Motor neuron (in vitro differentiated cells): ENCODE data around the gene FOXL3. TPM values are rescaled to one million over a fixed set of nuclear protein-coding genes. Genes with fewer than 3 reads are reported as not detected.

ENCODE experiments used
- ATAC-seq, 8 experiments: fragments of 200-7000 bp; cut with Tn5 transposase; replicated peaks in 6 of 8; 2 replicates each; pipeline ENCODE4 v1.8.0; 2021; ENCODE audit warnings: mild to moderate bottlenecking in 8 of 8, moderate library complexity in 8 of 8
- H3K27ac ChIP-seq, 2 donors: fragments of 250-450 bp; sonication (Bioruptor Pico); 2 replicates each; pipeline ENCODE4 v1.9.0; 2021; ENCODE audit warnings: antibody characterized with exemption in 2 of 2, mild to moderate bottlenecking in 2 of 2, moderate library complexity in 1 of 2
- H3K4me1 ChIP-seq, 2 donors: fragments of 250-450 bp; sonication (Bioruptor Pico); replicated peaks in 1 of 2; 2 replicates each; pipeline ENCODE4 v1.6.1; 2021; ENCODE audit warnings: antibody characterized with exemption in 2 of 2, mild to moderate bottlenecking in 2 of 2, moderate library complexity in 1 of 2
- H3K4me3 ChIP-seq, 5 donors: fragments of 250-450 bp; sonication (Bioruptor Pico); 2 replicates each; pipeline ENCODE4 v1.9.0; 2021; ENCODE audit warnings: antibody characterized with exemption in 5 of 5, mild to moderate bottlenecking in 5 of 5, moderate library complexity in 4 of 5
- WGBS, 10 experiments: fragments of 450-650 bp; shearing (Covaris generic); methylation state at CpG; one replicate each; pipeline ENCODE4 v1.0.0; 2022; 5-methylcytosine and 5-hydroxymethylcytosine counted together
- in situ Hi-C, 9 experiments: fragments of 400-800 bp; cut with MboI; loops; one replicate each; pipeline ENCODE4 v1.15.0; 2021; ENCODE audit warnings: low sequenced_read_pairs in 9 of 9, low pct_unique_long_range_greater_than_20kb in 2 of 9; ENCODE audit not compliant: unreplicated experiment in 9 of 9
- total RNA-seq, 8 experiments: library from RNA; unstranded; fragments of 300-600 nt; gene quantifications; 2 replicates each; pipeline versions ENCODE4 v1.2.3 to v1.2.4, GENCODE V29; 2022

Gene FOXL3
- total RNA-seq, 8 experiments from 2014 or later = not detected

DNA sequence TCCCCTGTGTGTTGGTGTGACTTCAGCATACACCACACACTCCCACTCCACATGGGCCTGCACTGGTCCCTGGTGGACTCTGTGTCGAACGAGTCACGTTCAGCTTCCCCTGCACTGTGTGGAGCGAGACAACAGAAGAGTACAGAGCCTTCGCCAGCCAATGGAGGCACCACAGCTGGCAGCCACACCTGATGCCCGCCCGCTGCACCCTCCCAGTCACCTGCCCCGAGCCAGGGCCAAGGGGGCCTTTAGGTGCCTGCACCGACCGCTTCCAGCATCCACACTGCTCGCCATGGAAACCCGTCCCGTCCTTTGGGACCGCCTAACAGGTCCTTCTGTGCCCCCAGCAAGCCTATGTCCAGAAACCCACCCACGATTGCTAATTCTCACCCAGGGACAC is 9.2 kb downstream of the FOXL3 start:
- in situ Hi-C loops = no loop called here
- H3K4me3 ChIP-seq = no peak overlapping the region
- H3K4me1 ChIP-seq = no peaks in the 10 kb centered on the region
- WGBS, 10 experiments = 30 to 100% (median 91%) methylated on average over 1 to 4 of the region's 15 CpGs; no CpG with 5 or more reads in 4 of the 10 experiments
- no peak for ATAC-seq
- H3K27ac ChIP-seq = no peak overlapping the region

DNA sequence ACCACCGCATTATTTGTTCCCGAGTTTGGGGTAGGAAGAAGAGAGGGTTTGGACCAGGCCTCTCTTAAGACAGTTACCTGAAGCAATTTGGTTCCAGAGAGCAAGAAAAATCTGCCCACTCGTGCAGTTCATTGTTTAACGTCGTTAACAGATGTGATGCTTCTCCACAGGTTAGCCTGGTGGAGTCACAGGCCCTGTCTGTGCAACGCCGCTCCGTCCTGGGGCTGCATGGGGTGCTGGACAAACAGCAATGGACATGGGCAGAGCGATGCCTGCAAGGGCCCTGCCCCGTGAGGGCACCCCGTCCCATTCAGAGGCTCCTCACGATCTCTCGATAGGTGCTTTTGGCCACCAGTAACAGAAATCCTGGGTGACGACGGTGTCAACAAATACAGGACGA is 9.7 kb downstream of the FOXL3 start:
- Histone ChIP-seq H3K4me3 (no peak overlapping the region), H3K27ac (no peak overlapping the region), H3K4me1 (no peaks in the 10 kb centered on the region)
- in situ Hi-C loops = no loop called here
- 69 to 100% (median 91%) methylated on average over 1 to 13 of the region's 16 CpGs; no CpG with 5 or more reads in 4 of the 10 experiments for WGBS, 10 experiments
- ATAC-seq = no peak

DNA sequence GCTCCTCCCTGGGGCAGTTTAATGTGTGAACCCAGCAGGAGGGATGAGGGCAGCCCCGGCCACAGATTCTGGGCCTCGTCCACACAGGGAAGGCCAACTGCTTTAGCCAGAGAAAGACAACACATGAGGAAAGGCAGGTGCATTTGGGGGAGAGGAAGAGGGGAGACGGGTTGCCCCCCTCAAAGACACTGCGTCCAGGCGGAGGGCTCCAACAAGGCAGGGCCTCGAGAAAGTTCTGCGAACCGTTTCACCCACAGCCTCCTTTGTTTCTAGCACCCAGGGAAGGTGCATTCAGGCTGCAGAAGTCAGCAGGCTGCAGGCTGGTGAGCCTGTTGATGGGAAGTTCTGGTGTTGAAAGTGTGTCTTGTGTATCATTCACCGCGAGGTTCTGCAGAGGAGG is 10.1 kb downstream of the FOXL3 start:
- Histone ChIP-seq H3K4me1 (no peaks in the 10 kb centered on the region), H3K27ac (no peak overlapping the region), H3K4me3 (no peak overlapping the region)
- in situ Hi-C loops = no loop called here
- no peak for ATAC-seq
- 53 to 92% (median 80%) methylated on average over 2 to 4 of the region's 10 CpGs; no CpG with 5 or more reads in 5 of the 10 experiments for WGBS, 10 experiments

DNA sequence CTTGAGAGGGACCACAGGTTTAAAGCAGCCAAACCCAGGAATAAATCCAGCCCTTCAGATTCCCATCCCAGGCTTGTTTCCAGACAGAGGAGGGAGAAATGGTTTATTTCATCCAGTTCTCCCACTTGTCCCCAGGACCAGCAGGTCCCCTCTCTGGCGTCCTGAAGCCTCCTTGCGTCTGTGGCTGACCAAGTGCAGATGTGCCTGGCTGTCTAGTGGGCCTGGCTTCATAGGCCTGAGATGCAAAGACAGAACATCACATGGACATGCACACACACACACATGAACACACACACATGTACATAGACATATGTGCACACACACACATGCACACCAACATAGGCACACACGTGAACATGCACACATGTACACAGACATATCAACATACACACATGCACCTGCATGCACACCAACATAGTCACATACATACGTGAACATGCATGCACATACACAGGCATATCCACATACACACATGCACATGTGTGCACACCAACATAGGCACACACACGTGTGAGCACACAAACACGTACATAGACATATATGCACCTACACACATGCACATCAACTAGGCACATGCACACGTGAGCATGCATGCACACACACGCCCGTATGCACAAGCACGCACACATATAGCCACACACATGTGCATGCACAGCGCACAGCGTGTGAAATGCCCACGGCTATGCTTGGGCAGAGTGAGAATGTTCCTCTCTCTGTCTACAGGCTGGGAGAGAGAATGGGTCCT is 10.7 kb downstream of the FOXL3 start:
- no peaks in the 10 kb centered on the region for H3K4me1 ChIP-seq
- ATAC-seq = no peak
- no peak overlapping the region for H3K4me3 ChIP-seq
- in situ Hi-C loops = no loop called here
- no peak overlapping the region for H3K27ac ChIP-seq
- 50 to 100% (median 97%) methylated on average over 1 to 7 of the region's 13 CpGs; no CpG with 5 or more reads in 4 of the 10 experiments for WGBS, 10 experiments

DNA sequence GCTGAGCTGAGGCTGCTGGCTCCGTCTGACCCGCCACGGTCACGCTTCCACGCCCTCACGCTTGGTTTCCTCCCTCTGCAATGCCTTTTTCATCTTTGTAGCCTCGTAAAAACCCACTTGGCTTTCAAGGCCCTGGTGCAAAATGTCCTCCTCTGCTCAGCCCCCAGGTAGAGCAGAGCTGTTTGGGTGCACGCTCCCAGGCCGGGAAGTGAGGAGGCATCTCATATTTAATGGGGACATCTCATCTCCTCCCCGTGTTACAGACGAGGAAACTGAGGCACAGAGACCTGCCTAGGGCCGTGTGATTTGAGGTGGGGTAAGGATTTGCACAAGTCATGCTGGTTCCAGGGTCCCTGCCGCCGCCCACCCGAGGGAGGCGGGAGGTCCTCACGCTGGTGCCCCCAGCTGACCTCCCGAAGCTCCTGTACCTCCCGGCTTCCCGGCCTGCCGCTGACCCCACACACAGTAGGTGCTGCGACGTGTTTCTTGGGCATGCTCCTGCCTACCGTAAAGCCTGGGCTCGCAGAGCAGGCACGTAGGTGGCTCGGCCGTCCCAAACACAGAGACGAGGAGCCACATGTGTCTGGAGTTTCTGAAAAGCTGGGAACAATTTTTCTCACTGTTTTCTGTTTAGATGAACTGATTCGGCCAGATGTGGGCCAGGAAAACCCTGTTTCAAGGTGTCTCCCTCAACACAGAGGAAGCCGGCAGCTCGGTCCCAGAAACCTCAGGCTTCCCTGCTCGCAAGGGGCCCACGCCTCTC is 11.5 kb downstream of the FOXL3 start:
- Histone ChIP-seq H3K27ac (no peak overlapping the region), H3K4me3 (no peak overlapping the region), H3K4me1 (no peaks in the 10 kb centered on the region)
- no peak for ATAC-seq
- WGBS, 10 experiments = 55 to 94% (median 85%) methylated on average over 3 to 8 of the region's 34 CpGs; no CpG with 5 or more reads in 6 of the 10 experiments
- in situ Hi-C loops = no loop called here

DNA sequence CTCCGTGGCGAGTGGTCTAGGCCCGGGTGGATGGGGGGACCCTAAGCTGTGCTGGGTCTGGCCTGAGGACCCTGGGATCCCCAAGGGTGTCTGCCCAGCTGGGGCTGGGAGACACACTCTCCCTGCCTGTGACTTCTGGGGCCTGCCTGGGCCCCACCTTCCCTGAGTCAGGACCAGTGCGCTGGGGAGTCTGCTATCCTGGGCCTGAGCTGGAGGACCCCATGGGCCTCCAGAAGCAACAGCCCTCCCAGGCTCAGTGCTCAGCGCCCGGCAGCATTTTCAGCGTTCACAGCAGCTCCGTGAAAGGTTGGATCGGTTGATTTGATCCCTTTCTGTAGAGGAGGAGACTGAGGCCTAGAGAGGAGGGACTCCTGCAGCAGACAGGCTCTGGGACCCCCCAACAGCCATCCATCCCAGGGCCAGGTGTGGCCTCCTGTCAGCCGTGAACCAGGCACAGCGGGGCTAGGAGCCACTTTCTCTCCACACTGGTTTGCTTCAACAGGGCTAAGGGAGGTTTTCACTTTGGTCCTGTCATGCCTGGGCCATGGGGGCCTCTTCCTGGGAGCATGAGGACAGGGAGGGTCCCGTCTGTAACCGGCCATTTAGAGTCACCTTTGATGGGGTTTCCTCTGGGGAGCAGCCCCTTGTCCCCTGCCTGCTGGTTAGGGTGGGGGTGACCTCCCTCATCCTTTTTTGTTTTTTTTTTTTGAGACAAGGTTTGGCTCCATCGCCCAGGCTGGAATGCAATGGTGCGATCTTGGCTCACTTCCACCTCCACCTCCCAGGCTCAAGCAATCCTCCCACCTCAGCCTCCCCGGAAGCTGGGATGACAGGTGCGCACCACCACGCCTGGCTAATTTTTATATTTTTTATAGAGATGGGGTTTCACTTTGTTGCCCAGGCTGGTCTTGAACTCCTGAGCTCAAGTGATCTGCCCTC is 12.4 kb downstream of the FOXL3 start:
- no peak for ATAC-seq
- no peak overlapping the region for H3K4me3 ChIP-seq
- no peaks in the 10 kb centered on the region for H3K4me1 ChIP-seq
- in situ Hi-C loops = no loop called here
- H3K27ac ChIP-seq = no peak overlapping the region
- 50 to 90% (median 64%) methylated on average over 5 to 12 of the region's 18 CpGs; no CpG with 5 or more reads in 7 of the 10 experiments for WGBS, 10 experiments

DNA sequence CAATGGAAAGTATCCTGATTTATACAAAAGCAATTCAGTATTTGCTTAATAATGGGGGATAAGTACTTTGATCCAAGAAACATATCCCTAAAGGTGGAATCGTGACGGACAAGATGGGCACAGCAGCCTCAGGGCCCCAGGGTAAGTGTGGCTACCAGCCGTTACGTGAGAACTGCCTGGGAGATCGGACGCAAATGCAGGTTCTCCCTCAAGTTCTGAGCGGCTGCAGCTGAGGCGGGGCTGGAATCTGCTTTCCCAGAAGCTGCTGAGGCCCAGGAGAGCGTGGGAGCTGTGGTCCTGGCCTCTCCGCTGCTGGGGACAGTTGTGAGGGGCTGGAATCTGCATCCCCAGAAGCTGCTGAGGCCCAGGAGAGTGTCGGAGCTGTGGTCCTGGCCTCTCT is 13.5 kb downstream of the FOXL3 start:
- Histone ChIP-seq H3K27ac (no peak overlapping the region), H3K4me1 (no peaks in the 10 kb centered on the region), H3K4me3 (no peak overlapping the region)
- in situ Hi-C loops = no loop called here
- 59 to 100% (median 80%) methylated on average over 1 to 6 of the region's 11 CpGs; no CpG with 5 or more reads in 5 of the 10 experiments for WGBS, 10 experiments
- no peak for ATAC-seq

DNA sequence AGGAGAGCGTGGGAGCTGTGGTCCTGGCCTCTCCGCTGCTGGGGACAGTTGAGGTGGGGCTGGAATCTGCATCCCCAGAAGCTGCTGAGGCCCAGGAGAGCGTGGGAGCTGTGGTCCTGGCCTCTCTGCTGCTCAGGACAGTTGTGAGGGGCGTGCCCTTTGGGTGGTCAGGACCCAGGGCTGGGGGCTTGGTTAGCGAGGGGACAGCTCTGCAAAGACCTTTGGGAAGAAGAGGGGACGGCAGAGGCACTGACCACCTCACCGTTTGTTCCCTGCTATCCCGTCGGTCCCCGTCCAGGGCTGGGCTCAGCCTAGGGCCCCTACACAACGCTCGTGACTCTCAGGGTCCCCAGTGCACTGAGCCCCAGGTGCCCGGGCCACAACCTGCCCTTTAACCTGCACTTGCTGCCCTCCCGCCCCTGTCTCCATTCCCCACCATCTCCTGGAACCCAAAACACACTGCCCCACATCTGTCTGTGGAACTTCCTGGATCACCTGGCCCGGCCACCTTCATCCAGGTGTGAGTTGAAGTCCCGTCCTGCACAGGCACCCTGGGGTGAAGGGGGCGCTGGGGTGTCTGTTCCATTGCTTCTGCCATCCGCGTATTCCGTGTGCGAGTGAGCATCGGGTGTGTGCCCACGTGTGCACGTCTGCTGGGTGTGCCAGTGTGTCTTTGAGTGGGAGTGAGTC is 14.1 kb downstream of the FOXL3 start:
- no peak overlapping the region for H3K4me3 ChIP-seq
- no peak for ATAC-seq
- no peaks in the 10 kb centered on the region for H3K4me1 ChIP-seq
- WGBS, 10 experiments = 20 to 100% (median 86%) methylated on average over 1 to 5 of the region's 24 CpGs; no CpG with 5 or more reads in 6 of the 10 experiments
- in situ Hi-C loops = no loop called here
- no peak overlapping the region for H3K27ac ChIP-seq

DNA sequence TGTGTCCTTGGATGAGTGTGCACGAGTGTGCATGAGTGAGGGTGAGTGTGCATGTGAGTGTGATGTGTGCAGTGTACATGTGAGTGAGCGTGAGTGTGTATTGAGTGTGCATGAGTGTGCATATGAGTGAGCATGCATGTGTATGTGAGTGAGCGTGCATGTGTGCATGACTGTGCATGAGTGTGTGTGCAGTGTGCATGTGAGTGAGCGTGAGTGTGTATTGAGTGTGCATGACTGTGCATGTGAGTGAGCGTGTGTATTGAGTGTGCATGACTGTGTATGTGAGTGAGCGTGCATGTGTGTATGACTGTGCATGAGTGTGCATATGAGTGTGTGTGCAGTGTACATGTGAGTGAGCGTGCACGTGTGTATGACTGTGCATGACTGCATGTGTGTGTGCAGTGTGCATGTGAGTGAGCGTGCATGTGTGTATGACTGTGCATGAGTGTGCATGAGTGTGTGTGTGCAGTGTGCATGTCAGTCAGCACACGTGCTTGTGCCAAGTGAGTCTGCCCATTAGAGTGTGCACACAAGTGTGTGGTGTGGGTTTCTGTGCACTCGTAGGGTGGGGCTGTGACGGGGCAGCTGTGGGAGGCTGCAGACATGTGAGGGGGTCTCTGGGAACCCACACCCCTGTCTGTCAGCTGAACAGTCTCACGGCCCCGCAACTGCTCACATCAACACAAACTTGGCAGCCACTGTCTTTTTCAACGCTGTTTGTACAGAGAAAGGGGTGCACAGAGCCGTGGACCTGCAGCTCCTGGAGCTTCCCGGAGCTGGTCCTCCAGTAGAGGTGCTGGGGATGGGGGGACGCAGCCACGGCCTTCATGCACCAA is 14.8 kb downstream of the FOXL3 start:
- H3K27ac ChIP-seq = no peak overlapping the region
- H3K4me3 ChIP-seq = no peak overlapping the region
- H3K4me1 ChIP-seq = no peaks in the 10 kb centered on the region
- ATAC-seq = peak in 1 of 8 experiments; percentile 4
- 44 to 92% (median 82%) methylated on average over 3 to 12 of the region's 19 CpGs; no CpG with 5 or more reads in 2 of the 10 experiments for WGBS, 10 experiments
- in situ Hi-C loops = no loop called here

DNA sequence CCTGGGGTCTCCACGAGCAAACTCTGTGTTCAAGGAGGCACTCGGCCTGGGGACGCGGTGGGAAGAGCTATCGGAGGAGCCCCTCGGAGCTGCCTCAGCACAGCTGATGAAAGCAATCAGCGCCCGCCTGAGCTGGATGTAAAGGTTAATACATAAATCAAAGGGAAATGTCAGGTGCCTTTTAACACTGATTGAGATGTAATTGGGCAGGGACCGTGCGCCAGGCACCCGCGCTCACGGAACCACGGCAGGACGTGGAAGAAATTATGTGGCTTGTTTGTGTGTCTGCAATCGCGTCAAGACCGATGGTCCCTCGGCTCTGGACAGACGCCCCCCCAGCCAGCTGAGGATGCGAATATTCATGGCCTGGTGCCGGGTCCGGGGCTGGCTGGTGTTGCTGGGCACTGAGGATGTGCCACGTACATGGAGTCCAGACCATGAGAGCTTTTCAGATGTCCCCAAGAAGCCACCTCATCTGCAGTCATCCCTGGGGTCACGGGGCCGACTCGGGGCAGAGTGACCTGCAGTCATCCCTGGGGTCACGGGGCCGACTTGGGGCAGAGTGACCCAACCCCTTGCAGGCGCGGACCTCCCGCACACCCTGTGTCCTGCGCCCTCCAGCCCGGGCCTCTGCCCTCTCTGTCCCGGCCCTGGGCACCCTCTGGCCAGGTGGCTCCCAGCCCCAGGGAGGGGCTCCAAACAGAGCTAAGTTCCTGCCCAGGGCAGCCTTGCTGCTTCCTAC is 15.6 kb downstream of the FOXL3 start:
- in situ Hi-C loops = no loop called here
- ATAC-seq = peak in 2 of 8 experiments; percentile 25 to 26
- H3K27ac ChIP-seq = no peak overlapping the region
- H3K4me3 ChIP-seq = no peak overlapping the region
- 20 to 100% (median 69%) methylated on average over 1 to 15 of the region's 35 CpGs; no CpG with 5 or more reads in 3 of the 10 experiments for WGBS, 10 experiments
- no peaks in the 10 kb centered on the region for H3K4me1 ChIP-seq

DNA sequence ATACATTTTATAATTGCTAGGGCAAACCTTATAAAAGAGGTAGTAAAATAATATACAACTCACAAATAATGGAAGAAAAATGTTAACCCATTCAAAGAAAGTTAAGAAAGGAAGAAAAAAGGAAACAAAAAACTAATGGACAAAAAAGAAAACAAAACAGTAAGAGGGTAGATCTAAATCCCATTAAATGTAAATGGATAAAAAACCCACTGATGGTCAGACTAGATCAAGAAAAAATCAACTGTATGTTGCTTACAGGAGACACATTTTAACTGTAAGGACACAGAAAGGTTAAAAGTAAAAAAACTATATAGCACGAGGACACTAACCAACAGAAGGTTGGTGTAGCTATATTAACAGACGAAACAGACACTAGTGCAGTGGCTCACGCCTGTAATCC is 18.0 kb downstream of the FOXL3 start:
- no peak for ATAC-seq
- WGBS, 10 experiments = 3 to 90% (median 67%) methylated on average over 2 to 3 of the region's 3 CpGs; no CpG with 5 or more reads in 1 of the 10 experiments
- H3K4me3 ChIP-seq = no peak overlapping the region
- H3K4me1 ChIP-seq = no peaks in the 10 kb centered on the region
- H3K27ac ChIP-seq = no peak overlapping the region
- in situ Hi-C loops = no loop called here
